Breast epithelium (tissue), 4 donors: ENCODE results near the gene HIVEP3. TPM values are rescaled to one million over a fixed set of nuclear protein-coding genes. Genes with fewer than 3 reads are reported as not detected.

Experiments used
- DNase-seq, 2 donors: peaks; one replicate each; pipeline ENCODE4 v3.0.0-alpha.2; 2019; ENCODE audit warnings: low spot score in 2 of 2
- H3K27ac ChIP-seq, 2 donors: fragments of 200-600 bp; sonication (generic) in 1 of 2; one replicate each; pipeline ENCODE4 v1.5.1; 2016 to 2019; ENCODE audit warnings: mild to moderate bottlenecking in 1 of 2
- H3K27me3 ChIP-seq, 2 donors: fragments of 200-600 bp; sonication (generic) in 1 of 2; one replicate each; pipeline versions ENCODE4 v1.5.1 to v1.6.0; 2017 to 2019; ENCODE audit warnings: control low read depth in 1 of 2, mild to moderate bottlenecking in 1 of 2
- H3K36me3 ChIP-seq: fragments of 200-600 bp; one replicate; pipeline ENCODE4 v1.5.1; 2019
- H3K4me1 ChIP-seq, 2 donors: fragments of 200-600 bp; sonication (generic); one replicate each; pipeline ENCODE4 v1.5.1; 2016 to 2019; ENCODE audit warnings: control low read depth in 1 of 2
- H3K4me3 ChIP-seq, 3 donors: fragments of 200-600 bp; sonication (generic); 1 replicate in 2 of 3; 2 replicates in 1 of 3; pipeline ENCODE4 v1.5.1; 2016 to 2019; ENCODE audit warnings: mild to moderate bottlenecking in 3 of 3, moderate library complexity in 2 of 3
- H3K9me3 ChIP-seq, 2 donors: fragments of 200-600 bp; sonication (generic) in 1 of 2; one replicate each; pipeline ENCODE4 v1.5.1; 2016 to 2019; ENCODE audit warnings: control low read depth in 1 of 2
- CTCF ChIP-seq, 3 donors: fragments of 450-650 bp; IDR thresholded peaks; one replicate each; pipeline ENCODE4 v1.5.1; 2016 to 2017; ENCODE audit warnings: antibody characterized with exemption in 3 of 3, mild to moderate bottlenecking in 3 of 3, moderate library complexity in 3 of 3
- POLR2A ChIP-seq: fragments of 450-650 bp; IDR thresholded peaks from one replicate; pipeline ENCODE4 v1.6.1; 2016; ENCODE audit warnings: antibody characterized with exemption, mild to moderate bottlenecking, moderate library complexity
- POLR2AphosphoS5 ChIP-seq, 3 donors: sonication (generic); formaldehyde crosslinking; IDR thresholded peaks; one replicate each; pipeline ENCODE4 v1.6.1; 2017; ENCODE audit warnings: antibody characterized with exemption in 3 of 3
- intact Hi-C: fragments of 100-400 bp; cut with DNase I; formaldehyde crosslinking; loops from one replicate; pipeline ENCODE4 v1.15.1; 2023; ENCODE audit warnings: low total_unique reads
- total RNA-seq, 3 donors: library from RNA; depleted of rRNA; stranded (reverse); fragments of >200 nt; gene quantifications; one replicate each; pipeline ENCODE4 v1.1.0, GENCODE V29; 2016

The HIVEP3 gene
- total RNA-seq, 3 donors from 2014 or later: 3.5 to 13.5 (median 9.2) TPM

GRCh38 chr1:41764656-41765055 lies 154.1 kb downstream of the HIVEP3 start:
- H3K27me3 ChIP-seq: no peaks in the 10 kb centered on the region
- no peak for DNase-seq
- no peak overlapping the region for H3K4me3 ChIP-seq
- H3K4me1 ChIP-seq: peaks cover 0 to 2% of the 10 kb centered on the region in 2 donors
- no peaks in the 10 kb centered on the region for H3K36me3 ChIP-seq
- H3K9me3 ChIP-seq: peaks cover 5 to 7% of the 10 kb centered on the region in 2 donors
- no peak overlapping the region for H3K27ac ChIP-seq
- TF ChIP-seq CTCF (IDR thresholded peaks at IDR 0.05): no peak
- no peak for TF ChIP-seq POLR2AphosphoS5 (IDR thresholded peaks at IDR 0.05)
- TF ChIP-seq POLR2A: no peak
- intact Hi-C loops: no loop called here

- no peak for DNase-seq
- TF ChIP-seq CTCF (IDR thresholded peaks at IDR 0.05): no peak
- no peak for TF ChIP-seq POLR2AphosphoS5 (IDR thresholded peaks at IDR 0.05)
- TF ChIP-seq POLR2A: no peak
- H3K36me3 ChIP-seq: no peaks in the 10 kb centered on the region
- intact Hi-C loops: no loop called here
- H3K4me1 ChIP-seq: peaks cover 0 to 1% of the 10 kb centered on the region in 2 donors
- no peak overlapping the region for H3K27ac ChIP-seq
- no peak overlapping the region for H3K4me3 ChIP-seq
- H3K9me3 ChIP-seq: peaks cover 5 to 7% of the 10 kb centered on the region in 2 donors
- no peaks in the 10 kb centered on the region for H3K27me3 ChIP-seq
Measured at GRCh38 chr1:41762777-41763176, 155.9 kb downstream of the HIVEP3 start.

DNA sequence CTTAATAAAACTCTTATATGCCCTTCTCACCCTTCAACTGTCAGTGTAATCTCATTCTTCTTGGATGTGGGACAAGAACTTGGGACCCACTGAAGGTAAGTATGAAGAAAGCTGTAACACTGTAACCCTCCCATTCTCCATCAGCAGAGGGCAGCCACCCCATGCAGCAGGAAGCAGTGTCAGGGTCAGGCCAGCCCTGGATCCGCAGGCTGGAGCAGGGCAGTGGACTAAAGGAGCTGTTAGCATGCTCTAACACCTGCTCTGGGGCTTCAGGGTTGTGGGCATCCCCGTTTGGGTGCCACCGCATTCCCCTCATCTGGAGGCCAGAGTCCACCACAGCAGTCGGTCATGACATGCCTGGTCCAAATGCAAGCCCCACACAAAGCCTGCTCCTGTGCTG lies 156.5 kb downstream of the HIVEP3 start:
- no peaks in the 10 kb centered on the region for H3K27me3 ChIP-seq
- peaks cover 5 to 7% of the 10 kb centered on the region in 2 donors for H3K9me3 ChIP-seq
- H3K36me3 ChIP-seq: no peaks in the 10 kb centered on the region
- H3K27ac ChIP-seq: no peak overlapping the region
- H3K4me3 ChIP-seq: no peak overlapping the region
- no peaks in the 10 kb centered on the region for H3K4me1 ChIP-seq
- intact Hi-C loops: no loop called here
- no peak for TF ChIP-seq CTCF (IDR thresholded peaks at IDR 0.05)
- no peak for TF ChIP-seq POLR2AphosphoS5 (IDR thresholded peaks at IDR 0.05)
- TF ChIP-seq POLR2A: no peak
- DNase-seq: no peak

DNA sequence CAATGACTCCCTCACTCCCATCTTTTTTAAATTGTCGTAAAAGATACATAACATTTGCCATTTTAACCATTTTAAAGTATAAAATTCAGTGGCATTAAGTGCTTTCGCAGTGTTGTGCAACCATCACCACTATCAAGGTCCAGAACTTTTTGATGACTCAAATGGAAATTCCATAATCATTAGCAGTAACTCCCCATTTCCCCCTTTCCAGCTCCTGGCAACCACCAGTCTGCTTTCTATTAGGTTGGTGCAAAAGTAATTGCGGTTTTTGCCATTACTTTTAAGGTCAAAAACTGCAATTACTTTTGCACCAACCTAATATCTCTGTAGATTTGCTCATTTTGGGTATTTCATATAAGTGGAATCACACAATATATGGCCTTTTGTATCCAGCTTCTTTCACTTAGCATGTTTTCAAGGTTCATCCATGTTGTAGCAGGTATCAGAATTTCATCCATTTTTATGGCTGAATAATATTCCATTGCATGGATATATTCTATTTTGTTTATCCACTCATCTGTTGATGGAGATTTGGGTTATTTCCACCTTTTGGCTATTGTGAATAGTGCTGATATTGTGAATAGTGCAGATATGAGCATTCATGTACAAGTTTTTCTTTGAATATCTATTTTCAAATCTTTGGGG lies 159.7 kb downstream of the HIVEP3 start:
- no peak for DNase-seq
- no peaks in the 10 kb centered on the region for H3K36me3 ChIP-seq
- no peaks in the 10 kb centered on the region for H3K27me3 ChIP-seq
- no peak overlapping the region for H3K4me3 ChIP-seq
- H3K27ac ChIP-seq: no peak overlapping the region
- intact Hi-C loops: no loop called here
- H3K9me3 ChIP-seq: peaks cover 5 to 7% of the 10 kb centered on the region in 2 donors
- TF ChIP-seq POLR2A: no peak
- no peak for TF ChIP-seq POLR2AphosphoS5 (IDR thresholded peaks at IDR 0.05)
- TF ChIP-seq CTCF (IDR thresholded peaks at IDR 0.05): no peak
- no peaks in the 10 kb centered on the region for H3K4me1 ChIP-seq

DNA sequence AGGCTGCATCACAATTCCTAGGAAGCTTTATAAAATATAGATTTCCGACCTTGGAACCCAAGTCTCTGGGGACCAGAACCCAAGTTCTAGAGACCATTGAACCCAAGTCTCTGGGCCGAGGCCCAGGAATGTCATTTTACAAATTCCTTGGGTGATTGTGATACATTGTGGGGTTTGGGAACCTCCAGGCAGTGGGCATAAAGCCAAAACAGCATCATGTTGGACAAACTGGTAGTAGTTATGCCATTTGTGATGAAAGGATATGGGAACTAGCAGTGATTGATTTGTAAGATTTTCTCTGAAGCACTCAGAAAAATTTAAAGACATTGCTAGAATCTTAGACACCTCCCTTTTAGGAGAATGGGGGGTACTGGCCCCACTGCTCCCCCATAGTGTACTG lies 160.2 kb downstream of the HIVEP3 start:
- Histone ChIP-seq H3K4me1 (no peaks in the 10 kb centered on the region), H3K9me3 (peaks cover 5 to 7% of the 10 kb centered on the region in 2 donors), H3K4me3 (no peak overlapping the region), H3K36me3 (no peaks in the 10 kb centered on the region), H3K27me3 (no peaks in the 10 kb centered on the region), H3K27ac (no peak overlapping the region)
- DNase-seq: no peak
- intact Hi-C loops: no loop called here
- TF ChIP-seq POLR2AphosphoS5 (IDR thresholded peaks at IDR 0.05) (no peak), CTCF (IDR thresholded peaks at IDR 0.05) (no peak), POLR2A (no peak)
